ENCODE data around the gene MALRD1. TPM values are rescaled to one million over a fixed set of nuclear protein-coding genes. Genes with fewer than 3 reads are reported as not detected.

Gene MALRD1
- total RNA-seq, 1 donor from 2014 or later = 0.11 TPM

GRCh38 chr10:19195698-19196097 is 147.1 kb downstream of the MALRD1 start:
- Histone ChIP-seq H3F3A (ENCODE audit: low read depth) (no peaks in the 10 kb centered on the region), H3K36me3 (no peaks in the 10 kb centered on the region), H3K4me3 (no peak overlapping the region), H3K4me1 (no peaks in the 10 kb centered on the region), H3K9me3 (ENCODE audit: low read depth) (peaks cover 1% of the 10 kb centered on the region), H3K4me2 (no peak overlapping the region), H3K9ac (no peak overlapping the region), H3K27me3 (no peaks in the 10 kb centered on the region), H3K79me2 (ENCODE audit: low read depth) (no peaks in the 10 kb centered on the region), H3K27ac (no peak overlapping the region), H4K20me1 (ENCODE audit: low read depth) (no peaks in the 10 kb centered on the region), H2AFZ (replicated peaks) (no peak overlapping the region)
- Mint-ChIP-seq H3K27me3 (ENCODE audit: insufficient read depth, low read depth) (no peaks in the 10 kb centered on the region), H3K27ac (no peak overlapping the region), H3K9me3 (peaks cover 2% of the 10 kb centered on the region), H3K36me3 (no peaks in the 10 kb centered on the region), H3K4me3 (no peak overlapping the region), H3K4me1 (peaks cover 3% of the 10 kb centered on the region)
- no peak for TF ChIP-seq EZH2 (IDR thresholded peaks at IDR 0.05)
- no peak for TF ChIP-seq CTCF (IDR thresholded peaks at IDR 0.05)
- TF ChIP-seq EZH2phosphoT487 (IDR thresholded peaks at IDR 0.05) = no peak
- no peak for DNase-seq (ENCODE audit: low spot score)

- no peaks in the 10 kb centered on the region for H3K27me3 ChIP-seq
- H2AFZ ChIP-seq (replicated peaks) = peak overlapping the region; percentile 85
- no peak overlapping the region for H3K4me3 ChIP-seq
- H3F3A ChIP-seq (ENCODE audit: low read depth) = no peaks in the 10 kb centered on the region
- H4K20me1 ChIP-seq (ENCODE audit: low read depth) = no peaks in the 10 kb centered on the region
- no peaks in the 10 kb centered on the region for H3K36me3 ChIP-seq
- Mint-ChIP-seq H3K27ac (peak overlapping the region; percentile 30), H3K4me3 (no peak overlapping the region), H3K27me3 (ENCODE audit: insufficient read depth, low read depth) (no peaks in the 10 kb centered on the region), H3K9me3 (no peaks in the 10 kb centered on the region), H3K4me1 (peaks cover 3% of the 10 kb centered on the region), H3K36me3 (no peaks in the 10 kb centered on the region)
- H3K4me1 ChIP-seq = no peaks in the 10 kb centered on the region
- H3K9me3 ChIP-seq (ENCODE audit: low read depth) = no peaks in the 10 kb centered on the region
- no peak overlapping the region for H3K9ac ChIP-seq
- H3K79me2 ChIP-seq (ENCODE audit: low read depth) = no peaks in the 10 kb centered on the region
- no peak for TF ChIP-seq EZH2 (IDR thresholded peaks at IDR 0.05)
- TF ChIP-seq EZH2phosphoT487 (IDR thresholded peaks at IDR 0.05) = no peak
- TF ChIP-seq CTCF (IDR thresholded peaks at IDR 0.05) = no peak
- H3K27ac ChIP-seq = no peak overlapping the region
- DNase-seq (ENCODE audit: low spot score) = no peak
- no peak overlapping the region for H3K4me2 ChIP-seq
These were observed 151.6 kb downstream of the MALRD1 start for GRCh38 chr10:19200211-19200610.

- Histone ChIP-seq H3K9ac (no peak overlapping the region), H3F3A (ENCODE audit: low read depth) (no peaks in the 10 kb centered on the region), H3K4me3 (no peak overlapping the region), H2AFZ (replicated peaks) (no peak overlapping the region), H4K20me1 (ENCODE audit: low read depth) (no peaks in the 10 kb centered on the region), H3K4me1 (no peaks in the 10 kb centered on the region), H3K36me3 (no peaks in the 10 kb centered on the region), H3K79me2 (ENCODE audit: low read depth) (no peaks in the 10 kb centered on the region), H3K9me3 (ENCODE audit: low read depth) (no peaks in the 10 kb centered on the region), H3K27ac (no peak overlapping the region), H3K4me2 (no peak overlapping the region), H3K27me3 (no peaks in the 10 kb centered on the region)
- peaks cover 11% of the 10 kb centered on the region for H3K4me1 Mint-ChIP-seq
- TF ChIP-seq CTCF (IDR thresholded peaks at IDR 0.05) (no peak), EZH2 (IDR thresholded peaks at IDR 0.05) (no peak), EZH2phosphoT487 (IDR thresholded peaks at IDR 0.05) (no peak)
- no peaks in the 10 kb centered on the region for H3K36me3 Mint-ChIP-seq
- no peak overlapping the region for H3K4me3 Mint-ChIP-seq
- H3K27ac Mint-ChIP-seq = no peak overlapping the region
- H3K9me3 Mint-ChIP-seq = no peaks in the 10 kb centered on the region
- DNase-seq (ENCODE audit: low spot score) = no peak
- no peaks in the 10 kb centered on the region for H3K27me3 Mint-ChIP-seq (ENCODE audit: insufficient read depth, low read depth)
These were observed 155.8 kb downstream of the MALRD1 start for GRCh38 chr10:19204246-19204917.

All from neural progenitor cell (in vitro differentiated cells).